HL-60 (cell line): Measurements from ENCODE around the gene TMEM250.

Experiments
- GABPA ChIP-seq: IDR thresholded peaks from 2 replicates; pipeline ENCODE4 v1.6.1; 2012; ENCODE audit warnings: low read depth
- POLR2AphosphoS5 ChIP-seq: IDR thresholded peaks from 2 replicates; pipeline ENCODE4 v1.6.1; 2012; ENCODE audit warnings: low read depth
- TF ChIP-seq, protein P1 (sequence below): IDR thresholded peaks from one replicate; pipeline ENCODE4 v1.5.1; 2011; ENCODE audit warnings: low read length, control low read depth, inconsistent platforms; ENCODE audit not compliant: insufficient read depth

DNA sequence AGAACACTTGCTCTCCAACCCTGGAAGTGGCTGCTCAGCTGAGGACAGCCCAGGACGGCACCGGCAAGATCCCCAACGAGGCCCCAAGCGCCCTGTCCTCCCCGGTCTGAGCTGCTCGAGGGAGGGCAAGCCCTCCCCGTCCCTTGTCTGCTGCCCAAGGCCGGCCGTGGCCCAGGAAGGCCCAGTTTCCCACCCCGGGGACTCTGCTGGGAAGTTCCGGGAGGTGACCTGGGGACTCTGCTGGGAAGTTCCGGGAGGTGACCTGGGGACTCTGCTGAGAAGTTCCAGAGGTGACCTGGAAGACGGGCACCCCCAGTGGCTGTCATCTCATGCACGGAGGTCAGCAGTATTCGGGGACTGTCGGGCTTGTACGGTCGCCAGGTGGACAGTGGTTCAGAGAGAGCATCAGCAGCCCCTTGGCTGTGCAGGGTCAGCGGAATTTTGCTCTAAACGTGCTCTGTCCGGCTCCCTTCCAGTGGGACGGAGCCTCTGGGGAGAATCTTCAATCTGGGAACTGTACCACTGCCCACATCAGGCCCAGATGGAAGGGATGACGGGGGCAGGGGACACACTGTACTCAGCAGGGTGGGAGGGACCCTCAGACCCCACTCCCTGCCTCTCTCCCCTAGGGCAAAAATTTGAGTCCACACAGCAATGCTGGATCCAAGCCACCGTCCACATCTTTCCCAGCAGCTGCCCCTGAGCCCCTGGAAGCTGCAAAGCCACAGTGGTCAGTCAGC is 30.8 kb downstream of the TMEM250 start:
- TF ChIP-seq, protein P1, sequence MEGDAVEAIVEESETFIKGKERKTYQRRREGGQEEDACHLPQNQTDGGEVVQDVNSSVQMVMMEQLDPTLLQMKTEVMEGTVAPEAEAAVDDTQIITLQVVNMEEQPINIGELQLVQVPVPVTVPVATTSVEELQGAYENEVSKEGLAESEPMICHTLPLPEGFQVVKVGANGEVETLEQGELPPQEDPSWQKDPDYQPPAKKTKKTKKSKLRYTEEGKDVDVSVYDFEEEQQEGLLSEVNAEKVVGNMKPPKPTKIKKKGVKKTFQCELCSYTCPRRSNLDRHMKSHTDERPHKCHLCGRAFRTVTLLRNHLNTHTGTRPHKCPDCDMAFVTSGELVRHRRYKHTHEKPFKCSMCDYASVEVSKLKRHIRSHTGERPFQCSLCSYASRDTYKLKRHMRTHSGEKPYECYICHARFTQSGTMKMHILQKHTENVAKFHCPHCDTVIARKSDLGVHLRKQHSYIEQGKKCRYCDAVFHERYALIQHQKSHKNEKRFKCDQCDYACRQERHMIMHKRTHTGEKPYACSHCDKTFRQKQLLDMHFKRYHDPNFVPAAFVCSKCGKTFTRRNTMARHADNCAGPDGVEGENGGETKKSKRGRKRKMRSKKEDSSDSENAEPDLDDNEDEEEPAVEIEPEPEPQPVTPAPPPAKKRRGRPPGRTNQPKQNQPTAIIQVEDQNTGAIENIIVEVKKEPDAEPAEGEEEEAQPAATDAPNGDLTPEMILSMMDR = no peak
- no peak for TF ChIP-seq POLR2AphosphoS5
- TF ChIP-seq GABPA = no peak
